Activated CD4-positive, alpha-beta T cell treated with anti-CD3 and anti-CD28 coated beads, Interleukin-2, Interleukin-6, amounts not matched to agents 100 ng/mL and 50 ng/mL, durations not matched to agents 16 hours and 8 hours (primary cell): ENCODE data around the gene SLC18B1.
A peak's percentile ranks its signal among the peaks of the same experiment; 100 is the strongest.
"Not testable (repeated sequence)": the region's sequence is repeated elsewhere in the genome, so short reads cannot be mapped to it uniquely, and the experiment has no call there.

ENCODE experiments used
- DNase-seq: peaks from one replicate; pipeline ENCODE4 v3.0.0-alpha.2; 2020

The SLC18B1 gene

GRCh38 chr6:132798869-132799538, 567 bp upstream of the SLC18B1 start:
- DNase-seq = peak; percentile 82

- no peak for DNase-seq
Observed at GRCh38 chr6:132795461-132795860, 3.0 kb downstream of the SLC18B1 start.

GRCh38 chr6:132792510-132792909, 5.9 kb downstream of the SLC18B1 start:
- DNase-seq = no peak

GRCh38 chr6:132790450-132790849, 8.0 kb downstream of the SLC18B1 start:
- DNase-seq = no peak

- no peak for DNase-seq
Observed at GRCh38 chr6:132789396-132789776, 9.1 kb downstream of the SLC18B1 start.

- DNase-seq = no peak
Observed at GRCh38 chr6:132788658-132789395, 9.6 kb downstream of the SLC18B1 start.

GRCh38 chr6:132785936-132786335, 12.5 kb downstream of the SLC18B1 start:
- DNase-seq = no peak

GRCh38 chr6:132780770-132781371, 17.6 kb downstream of the SLC18B1 start:
- DNase-seq = peak; percentile 29

GRCh38 chr6:132777881-132778280, 20.6 kb downstream of the SLC18B1 start:
- not testable (repeated sequence) for DNase-seq

GRCh38 chr6:132768051-132768517, 30.4 kb downstream of the SLC18B1 start:
- peak; percentile 54 for DNase-seq

GRCh38 chr6:132765560-132765959, 32.9 kb downstream of the SLC18B1 start:
- no peak for DNase-seq

- DNase-seq = no peak
Observed at GRCh38 chr6:132764370-132764769, 34.1 kb downstream of the SLC18B1 start.

- DNase-seq = peak; percentile 67
Observed at GRCh38 chr6:132763269-132763668, 35.2 kb downstream of the SLC18B1 start.

- DNase-seq = no peak
Observed at GRCh38 chr6:132760256-132760655, 38.2 kb downstream of the SLC18B1 start.

- no peak for DNase-seq
Observed at GRCh38 chr6:132758689-132759088, 39.7 kb downstream of the SLC18B1 start.

GRCh38 chr6:132752255-132752654, 46.2 kb downstream of the SLC18B1 start:
- DNase-seq = no peak

GRCh38 chr6:132751828-132752227, 46.6 kb downstream of the SLC18B1 start:
- DNase-seq = no peak

GRCh38 chr6:132751306-132751705, 47.1 kb downstream of the SLC18B1 start:
- peak; percentile 37 for DNase-seq

- DNase-seq = peak; percentile 26
Observed at GRCh38 chr6:132750455-132751248, 47.8 kb downstream of the SLC18B1 start.

- DNase-seq = peak; percentile 58
Observed at GRCh38 chr6:132749111-132749510, 49.3 kb downstream of the SLC18B1 start.

GRCh38 chr6:132748446-132748845, 50.0 kb downstream of the SLC18B1 start:
- no peak for DNase-seq

GRCh38 chr6:132746048-132746447, 52.4 kb downstream of the SLC18B1 start:
- DNase-seq = no peak

- DNase-seq = no peak
Observed at GRCh38 chr6:132742495-132742894, 55.9 kb downstream of the SLC18B1 start.
